ENCODE data around the gene MS4A3.

DNA sequence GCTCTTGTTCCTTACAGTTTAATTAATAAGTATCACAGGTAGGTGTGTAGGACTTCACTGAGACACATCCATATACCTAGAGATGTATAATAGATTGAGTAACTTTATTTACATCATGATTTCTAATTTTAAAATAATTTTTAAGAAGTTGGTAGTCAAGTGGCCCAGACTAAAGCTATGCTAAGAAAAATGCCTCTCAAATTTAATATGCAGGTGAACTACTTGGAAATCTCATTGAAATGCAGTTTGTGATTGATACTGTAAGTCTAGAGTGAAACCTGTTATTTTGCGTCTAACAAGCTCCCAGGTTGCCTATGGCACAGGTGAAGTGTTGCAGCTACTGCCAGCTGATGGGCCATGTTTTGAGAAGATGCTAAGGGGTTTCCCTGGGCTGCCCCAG is 39.6 kb upstream of the MS4A3 start, which contains the start of gene OOSP4B:
- TF ChIP-seq, protein P1, sequence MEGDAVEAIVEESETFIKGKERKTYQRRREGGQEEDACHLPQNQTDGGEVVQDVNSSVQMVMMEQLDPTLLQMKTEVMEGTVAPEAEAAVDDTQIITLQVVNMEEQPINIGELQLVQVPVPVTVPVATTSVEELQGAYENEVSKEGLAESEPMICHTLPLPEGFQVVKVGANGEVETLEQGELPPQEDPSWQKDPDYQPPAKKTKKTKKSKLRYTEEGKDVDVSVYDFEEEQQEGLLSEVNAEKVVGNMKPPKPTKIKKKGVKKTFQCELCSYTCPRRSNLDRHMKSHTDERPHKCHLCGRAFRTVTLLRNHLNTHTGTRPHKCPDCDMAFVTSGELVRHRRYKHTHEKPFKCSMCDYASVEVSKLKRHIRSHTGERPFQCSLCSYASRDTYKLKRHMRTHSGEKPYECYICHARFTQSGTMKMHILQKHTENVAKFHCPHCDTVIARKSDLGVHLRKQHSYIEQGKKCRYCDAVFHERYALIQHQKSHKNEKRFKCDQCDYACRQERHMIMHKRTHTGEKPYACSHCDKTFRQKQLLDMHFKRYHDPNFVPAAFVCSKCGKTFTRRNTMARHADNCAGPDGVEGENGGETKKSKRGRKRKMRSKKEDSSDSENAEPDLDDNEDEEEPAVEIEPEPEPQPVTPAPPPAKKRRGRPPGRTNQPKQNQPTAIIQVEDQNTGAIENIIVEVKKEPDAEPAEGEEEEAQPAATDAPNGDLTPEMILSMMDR (IDR thresholded peaks at IDR 0.05; ENCODE audit: low read length): no peak
- no peak for TF ChIP-seq EZH2 (IDR thresholded peaks at IDR 0.05; ENCODE audit: borderline replicate concordance, low read length)

All from OCI-LY1 (cell line).